ENCODE results near the gene RGS19. TPM values are rescaled to one million over a fixed set of nuclear protein-coding genes. Genes with fewer than 3 reads are reported as not detected.

Gene RGS19
- total RNA-seq, 1 experiment from 2014 or later, result 43.2 TPM

DNA sequence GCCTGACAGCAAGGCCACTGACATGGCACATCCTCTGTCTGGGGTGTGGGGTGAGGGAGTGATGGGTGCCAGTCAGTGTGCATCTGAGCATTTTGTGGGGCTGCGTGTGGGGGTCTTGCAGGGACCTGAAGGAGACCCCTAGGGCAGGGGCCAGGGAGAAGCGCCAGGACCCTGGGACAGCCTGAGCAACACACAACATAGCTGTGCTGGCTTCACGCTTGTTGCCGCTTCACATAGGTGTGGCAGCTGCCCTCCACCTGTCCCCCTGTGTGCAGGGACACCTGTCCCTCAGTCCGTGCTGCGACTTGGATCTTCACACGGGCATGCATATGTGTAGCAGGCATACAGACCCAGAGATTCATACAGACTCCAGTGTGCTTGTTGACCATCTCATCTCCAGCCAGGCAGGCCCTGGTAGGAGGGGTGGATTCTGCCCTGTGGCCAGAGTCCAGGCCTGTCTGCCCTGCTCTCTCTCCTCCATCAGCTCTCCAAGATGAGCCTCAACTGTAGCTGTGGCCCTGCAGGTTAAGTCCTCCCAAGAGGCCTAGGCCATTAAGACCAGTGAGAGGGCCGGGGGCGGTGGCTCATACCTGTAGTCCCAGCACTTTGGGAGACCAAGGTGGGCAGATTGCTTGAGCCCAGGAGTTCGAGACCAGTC lies 31.2 kb upstream of the RGS19 start:
- Histone ChIP-seq H3K9me2 (replicated peaks; ENCODE audit: low read length) (no peaks in the 10 kb centered on the region), H3K27me3 (ENCODE audit: low read length) (no peaks in the 10 kb centered on the region), H3K36me3 (ENCODE audit: low read depth, low read length) (no peaks in the 10 kb centered on the region), H3K4me1 (ENCODE audit: insufficient read depth, low read length) (no peaks in the 10 kb centered on the region), H3F3A (ENCODE audit: low read length, unreplicated experiment) (no peaks in the 10 kb centered on the region), H3K4me2 (ENCODE audit: low read length) (no peak overlapping the region), H3K79me2 (ENCODE audit: low read length) (no peaks in the 10 kb centered on the region), H3K9ac (ENCODE audit: low read length) (no peak overlapping the region), H4K20me1 (ENCODE audit: low read length) (no peaks in the 10 kb centered on the region), H2AFZ (ENCODE audit: low read length) (no peak overlapping the region), H3K4me3 (ENCODE audit: low read length) (no peak overlapping the region), H3K27ac (ENCODE audit: low read length) (no peak overlapping the region), H3K9me3 (ENCODE audit: low read length) (no peaks in the 10 kb centered on the region)
- no peak for TF ChIP-seq EZH2phosphoT487 (IDR thresholded peaks at IDR 0.05; ENCODE audit: borderline replicate concordance, low read length)
- TF ChIP-seq EZH2 (IDR thresholded peaks at IDR 0.05; ENCODE audit: low read length, unreplicated experiment), result no peak
- TF ChIP-seq, protein P1, sequence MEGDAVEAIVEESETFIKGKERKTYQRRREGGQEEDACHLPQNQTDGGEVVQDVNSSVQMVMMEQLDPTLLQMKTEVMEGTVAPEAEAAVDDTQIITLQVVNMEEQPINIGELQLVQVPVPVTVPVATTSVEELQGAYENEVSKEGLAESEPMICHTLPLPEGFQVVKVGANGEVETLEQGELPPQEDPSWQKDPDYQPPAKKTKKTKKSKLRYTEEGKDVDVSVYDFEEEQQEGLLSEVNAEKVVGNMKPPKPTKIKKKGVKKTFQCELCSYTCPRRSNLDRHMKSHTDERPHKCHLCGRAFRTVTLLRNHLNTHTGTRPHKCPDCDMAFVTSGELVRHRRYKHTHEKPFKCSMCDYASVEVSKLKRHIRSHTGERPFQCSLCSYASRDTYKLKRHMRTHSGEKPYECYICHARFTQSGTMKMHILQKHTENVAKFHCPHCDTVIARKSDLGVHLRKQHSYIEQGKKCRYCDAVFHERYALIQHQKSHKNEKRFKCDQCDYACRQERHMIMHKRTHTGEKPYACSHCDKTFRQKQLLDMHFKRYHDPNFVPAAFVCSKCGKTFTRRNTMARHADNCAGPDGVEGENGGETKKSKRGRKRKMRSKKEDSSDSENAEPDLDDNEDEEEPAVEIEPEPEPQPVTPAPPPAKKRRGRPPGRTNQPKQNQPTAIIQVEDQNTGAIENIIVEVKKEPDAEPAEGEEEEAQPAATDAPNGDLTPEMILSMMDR (conservative IDR thresholded peaks at IDR 0.05; ENCODE audit: low read depth, low read length), result no peak
- ATAC-seq (no peak), DNase-seq (no peak)
- ChIA-PET POLR2A (ENCODE audit: unreplicated experiment) (no interaction called here), CTCF (no interaction called here)
- no TSS peak for BruUV-seq (replicated peaks)
- intact Hi-C loops (cut with micrococcal nuclease), result no loop called here

DNA sequence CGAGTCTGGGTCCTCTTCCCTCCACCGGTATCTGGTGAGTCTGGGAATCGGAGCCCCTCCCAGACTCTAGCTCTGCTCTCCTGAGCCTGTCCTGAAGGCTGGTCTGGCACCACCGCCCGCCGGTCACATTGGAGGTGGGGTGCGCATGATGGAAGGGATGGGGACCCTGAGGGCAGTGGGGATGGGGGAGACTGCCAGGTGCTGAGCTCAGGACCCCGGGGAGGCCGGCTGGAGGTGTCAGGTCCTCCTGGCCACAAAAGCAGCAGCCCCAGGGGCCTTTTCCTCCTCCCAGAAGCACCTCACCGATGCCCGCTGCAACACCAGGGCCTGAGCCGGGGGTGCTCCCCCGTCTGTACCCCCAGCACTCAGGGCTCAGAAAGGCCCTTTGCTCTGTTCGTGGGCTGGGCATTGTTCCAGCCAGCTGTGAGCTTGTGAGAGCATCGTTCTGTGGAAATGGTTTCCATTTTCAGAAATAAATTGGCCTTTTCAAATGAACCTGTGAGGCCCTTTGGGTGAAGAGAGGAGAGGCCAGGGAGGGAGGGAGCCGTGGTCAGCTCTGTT lies 30.6 kb upstream of the RGS19 start:
- H3K79me2 ChIP-seq (ENCODE audit: low read length), result no peaks in the 10 kb centered on the region
- H3K9me2 ChIP-seq (replicated peaks; ENCODE audit: low read length), result no peaks in the 10 kb centered on the region
- no TSS peak for BruUV-seq (replicated peaks)
- H3K4me3 ChIP-seq (ENCODE audit: low read length), result no peak overlapping the region
- H3K9me3 ChIP-seq (ENCODE audit: low read length), result no peaks in the 10 kb centered on the region
- no peak for ATAC-seq
- H3F3A ChIP-seq (ENCODE audit: low read length, unreplicated experiment), result no peaks in the 10 kb centered on the region
- POLR2A ChIA-PET (ENCODE audit: unreplicated experiment), result no interaction called here
- no peaks in the 10 kb centered on the region for H4K20me1 ChIP-seq (ENCODE audit: low read length)
- no peaks in the 10 kb centered on the region for H3K4me1 ChIP-seq (ENCODE audit: insufficient read depth, low read length)
- no peak for DNase-seq
- no peak overlapping the region for H3K9ac ChIP-seq (ENCODE audit: low read length)
- TF ChIP-seq, protein P1 (conservative IDR thresholded peaks at IDR 0.05; ENCODE audit: low read depth, low read length), result no peak
- no peak for TF ChIP-seq EZH2 (IDR thresholded peaks at IDR 0.05; ENCODE audit: low read length, unreplicated experiment)
- CTCF ChIA-PET, result no interaction called here
- intact Hi-C loops (cut with micrococcal nuclease), result no loop called here
- no peaks in the 10 kb centered on the region for H3K27me3 ChIP-seq (ENCODE audit: low read length)
- no peak overlapping the region for H2AFZ ChIP-seq (ENCODE audit: low read length)
- no peak overlapping the region for H3K4me2 ChIP-seq (ENCODE audit: low read length)
- no peaks in the 10 kb centered on the region for H3K36me3 ChIP-seq (ENCODE audit: low read depth, low read length)
- H3K27ac ChIP-seq (ENCODE audit: low read length), result no peak overlapping the region

Measured in PC-3 (cell line).